IPS-18a (cell line): ENCODE results near the gene ZNF18.
"Not testable (repeated sequence)": the region's sequence is repeated elsewhere in the genome, so short reads cannot be mapped to it uniquely, and the experiment has no call there.

Experiments used
- H3K27ac ChIP-seq: one replicate; pipeline ENCODE4 v1.5.1; 2013; ENCODE audit warnings: low read length
- H3K27me3 ChIP-seq: one replicate; pipeline ENCODE4 v1.6.1; 2013; ENCODE audit warnings: mild to moderate bottlenecking, low read length; ENCODE audit not compliant: control insufficient read depth, insufficient read depth
- H3K36me3 ChIP-seq: one replicate; pipeline ENCODE4 v1.6.1; 2013; ENCODE audit warnings: low read depth, low read length; ENCODE audit not compliant: control insufficient read depth
- H3K4me1 ChIP-seq: one replicate; pipeline ENCODE4 v1.6.1; 2013; ENCODE audit warnings: low read depth, low read length; ENCODE audit not compliant: control insufficient read depth
- H3K4me3 ChIP-seq: one replicate; pipeline ENCODE4 v1.5.1; 2013; ENCODE audit warnings: low read length
- H3K9ac ChIP-seq: one replicate; pipeline ENCODE4 v1.6.1; 2013; ENCODE audit warnings: mild to moderate bottlenecking, low read length, moderate library complexity
- H3K9me3 ChIP-seq: one replicate; pipeline ENCODE4 v1.6.1; 2013; ENCODE audit warnings: low read depth, low read length; ENCODE audit not compliant: control insufficient read depth

The ZNF18 gene

DNA sequence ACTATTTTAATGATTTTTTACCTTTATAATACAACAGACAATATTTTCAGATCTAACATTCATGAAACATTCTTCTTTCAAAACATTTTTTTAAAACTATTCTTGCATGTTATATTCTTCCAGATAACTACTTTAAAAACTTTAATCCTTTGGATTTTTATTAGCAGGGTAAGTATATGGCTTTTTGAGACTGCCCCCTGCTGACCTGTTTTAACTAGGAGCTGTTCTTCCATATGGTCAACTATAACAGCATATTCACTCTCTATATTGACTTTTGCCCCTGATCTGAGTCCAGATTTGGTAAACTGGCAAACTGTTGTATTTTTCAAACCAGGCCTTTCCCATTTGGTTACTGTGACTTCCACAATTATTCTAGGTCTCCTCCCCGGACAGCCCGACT lies 16.5 kb downstream of the ZNF18 start:
- H3K36me3 ChIP-seq: peaks cover 16% of the 10 kb centered on the region
- H3K9ac ChIP-seq: no peak overlapping the region

DNA sequence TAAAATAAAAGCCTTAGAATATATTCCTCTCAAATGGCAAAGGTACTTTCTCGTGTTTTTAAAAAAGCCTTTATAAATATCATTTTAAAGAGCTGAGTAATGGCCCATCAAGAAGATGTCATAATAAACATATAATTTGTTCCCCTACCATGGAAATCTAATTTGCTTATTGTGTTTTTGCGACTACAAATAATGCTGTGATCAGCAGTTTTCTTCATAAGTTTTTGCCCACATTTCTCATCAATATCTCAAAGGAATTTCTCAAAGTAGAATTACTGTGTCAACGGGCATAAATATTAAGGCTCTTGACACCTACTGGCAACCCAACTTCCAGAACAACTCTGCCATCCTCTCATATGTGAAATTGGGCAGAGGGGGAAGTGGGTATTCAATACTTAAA lies 17.5 kb downstream of the ZNF18 start:
- Histone ChIP-seq H3K4me1 (peaks cover 7% of the 10 kb centered on the region), H3K36me3 (peaks cover 16% of the 10 kb centered on the region), H3K9me3 (no peaks in the 10 kb centered on the region), H3K27ac (no peak overlapping the region), H3K9ac (no peak overlapping the region), H3K27me3 (no peaks in the 10 kb centered on the region), H3K4me3 (no peak overlapping the region)

More for the DNA sequence above, 16.5 kb downstream of the ZNF18 start:
- Histone ChIP-seq H3K27me3 (no peaks in the 10 kb centered on the region), H3K4me3 (no peak overlapping the region), H3K9me3 (no peaks in the 10 kb centered on the region), H3K27ac (no peak overlapping the region), H3K4me1 (peaks cover 7% of the 10 kb centered on the region)

DNA sequence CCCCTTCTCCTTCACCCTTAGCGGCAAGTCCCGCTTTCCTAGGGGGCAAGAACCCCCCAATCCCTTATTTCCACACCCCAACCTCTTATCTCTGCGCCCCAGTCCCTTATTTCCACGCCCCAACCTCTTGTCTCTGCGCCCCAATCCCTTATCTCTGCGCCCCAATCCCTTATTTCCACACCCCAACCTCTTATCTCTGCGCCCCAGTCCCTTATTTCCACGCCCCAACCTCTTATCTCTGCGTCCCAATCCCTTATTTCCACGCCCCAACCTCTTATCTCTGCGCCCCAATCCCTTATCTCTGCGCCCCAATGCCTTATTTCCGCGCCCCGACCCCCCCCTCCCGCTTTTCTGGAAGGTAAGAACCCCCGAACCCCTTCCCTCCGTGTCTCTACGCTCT lies 24.5 kb downstream of the ZNF18 start:
- H3K36me3 ChIP-seq, H3K9me3 ChIP-seq, H3K4me3 ChIP-seq, H3K27me3 ChIP-seq, H3K27ac ChIP-seq, H3K4me1 ChIP-seq, H3K9ac ChIP-seq: not testable (repeated sequence)

DNA sequence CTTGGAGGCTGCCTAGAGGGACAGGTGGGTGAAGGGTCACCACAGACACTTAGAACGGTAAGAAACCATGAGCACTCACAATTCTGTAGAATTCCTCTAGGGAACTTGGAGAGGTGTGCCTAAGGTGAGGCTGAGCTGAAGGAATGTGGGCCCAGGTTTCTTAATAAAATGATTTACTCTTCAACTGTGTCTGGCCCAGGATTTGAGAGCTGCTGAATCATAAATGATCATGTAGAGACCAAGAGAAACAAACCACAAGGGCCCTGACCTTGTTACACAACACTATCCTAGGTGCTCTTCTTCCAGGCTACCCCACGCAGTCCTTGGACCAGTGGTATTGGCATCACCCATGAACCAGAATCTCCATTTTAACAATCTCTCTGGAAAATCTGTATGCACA lies 27.7 kb downstream of the ZNF18 start:
- Histone ChIP-seq H3K27me3 (no peaks in the 10 kb centered on the region), H3K4me3 (no peak overlapping the region), H3K27ac (no peak overlapping the region)

DNA sequence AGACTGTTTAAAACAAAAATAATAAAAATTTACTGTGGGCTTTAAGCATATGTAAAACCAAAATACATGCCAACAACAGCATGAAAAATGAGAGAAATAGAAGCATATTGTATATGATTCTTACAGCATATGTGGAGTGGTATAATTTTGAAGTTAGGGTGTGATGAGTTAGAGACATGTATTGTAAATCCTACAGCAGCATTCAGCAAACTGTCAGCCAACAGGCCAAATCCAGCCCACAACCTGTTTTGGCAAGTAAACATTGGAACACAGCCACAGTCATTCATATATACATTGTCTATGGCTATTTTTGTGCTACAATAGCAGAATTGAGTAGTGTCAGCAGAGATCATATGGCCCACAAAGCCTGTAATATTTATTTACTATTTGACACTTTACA lies 42.3 kb downstream of the ZNF18 start:
- no peaks in the 10 kb centered on the region for H3K9me3 ChIP-seq
- no peaks in the 10 kb centered on the region for H3K27me3 ChIP-seq

More for the DNA sequence above, 27.7 kb downstream of the ZNF18 start:
- no peaks in the 10 kb centered on the region for H3K4me1 ChIP-seq
- H3K36me3 ChIP-seq: no peaks in the 10 kb centered on the region
- H3K9me3 ChIP-seq: no peaks in the 10 kb centered on the region
- H3K9ac ChIP-seq: no peak overlapping the region

DNA sequence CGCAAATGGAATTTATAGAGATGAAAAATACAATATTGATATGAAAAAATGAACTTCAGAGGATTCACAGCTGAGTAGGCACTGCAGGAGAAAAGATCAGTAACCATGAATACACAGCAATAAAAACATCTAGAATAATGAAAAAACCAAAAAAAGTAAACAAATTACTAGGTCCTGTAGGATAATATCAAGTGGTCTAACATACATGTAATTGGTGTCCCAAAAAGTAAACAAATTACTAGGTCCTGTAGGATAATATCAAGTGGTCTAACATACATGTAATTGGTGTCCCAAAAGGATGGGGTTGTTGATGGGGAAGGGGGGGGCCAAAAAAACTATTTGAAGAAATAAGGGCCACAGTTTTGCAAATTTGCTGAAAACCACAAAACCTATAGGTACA lies 43.4 kb downstream of the ZNF18 start:
- H3K36me3 ChIP-seq: no peaks in the 10 kb centered on the region
- no peak overlapping the region for H3K9ac ChIP-seq
- no peaks in the 10 kb centered on the region for H3K9me3 ChIP-seq
- no peak overlapping the region for H3K27ac ChIP-seq
- H3K4me3 ChIP-seq: no peak overlapping the region
- no peaks in the 10 kb centered on the region for H3K4me1 ChIP-seq
- H3K27me3 ChIP-seq: no peaks in the 10 kb centered on the region

More for the DNA sequence above, 42.3 kb downstream of the ZNF18 start:
- Histone ChIP-seq H3K4me1 (no peaks in the 10 kb centered on the region), H3K9ac (no peak overlapping the region), H3K36me3 (no peaks in the 10 kb centered on the region), H3K27ac (no peak overlapping the region), H3K4me3 (no peak overlapping the region)

DNA sequence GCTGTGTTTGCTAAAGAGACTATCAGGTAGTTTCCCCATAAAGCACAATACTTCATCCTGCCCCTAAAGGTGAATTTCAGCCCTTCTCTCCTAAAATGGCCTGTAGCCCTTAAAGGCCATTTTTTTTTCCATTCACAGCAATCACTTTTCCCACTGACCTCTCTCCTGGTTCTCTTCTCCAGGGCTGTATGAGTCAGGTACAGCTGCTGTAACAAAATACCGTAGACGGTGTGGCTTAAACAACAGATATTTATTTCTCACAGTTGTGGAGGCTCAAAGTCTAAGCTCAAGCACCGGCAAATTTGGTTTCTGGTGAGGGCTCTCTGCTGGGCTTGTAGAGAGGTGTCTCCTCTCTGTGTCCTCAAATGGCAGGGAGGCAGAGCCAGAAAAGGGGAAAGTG lies 44.7 kb downstream of the ZNF18 start:
- Histone ChIP-seq H3K27me3 (no peaks in the 10 kb centered on the region), H3K27ac (no peak overlapping the region), H3K4me3 (no peak overlapping the region), H3K9ac (no peak overlapping the region), H3K9me3 (no peaks in the 10 kb centered on the region), H3K4me1 (no peaks in the 10 kb centered on the region), H3K36me3 (no peaks in the 10 kb centered on the region)

DNA sequence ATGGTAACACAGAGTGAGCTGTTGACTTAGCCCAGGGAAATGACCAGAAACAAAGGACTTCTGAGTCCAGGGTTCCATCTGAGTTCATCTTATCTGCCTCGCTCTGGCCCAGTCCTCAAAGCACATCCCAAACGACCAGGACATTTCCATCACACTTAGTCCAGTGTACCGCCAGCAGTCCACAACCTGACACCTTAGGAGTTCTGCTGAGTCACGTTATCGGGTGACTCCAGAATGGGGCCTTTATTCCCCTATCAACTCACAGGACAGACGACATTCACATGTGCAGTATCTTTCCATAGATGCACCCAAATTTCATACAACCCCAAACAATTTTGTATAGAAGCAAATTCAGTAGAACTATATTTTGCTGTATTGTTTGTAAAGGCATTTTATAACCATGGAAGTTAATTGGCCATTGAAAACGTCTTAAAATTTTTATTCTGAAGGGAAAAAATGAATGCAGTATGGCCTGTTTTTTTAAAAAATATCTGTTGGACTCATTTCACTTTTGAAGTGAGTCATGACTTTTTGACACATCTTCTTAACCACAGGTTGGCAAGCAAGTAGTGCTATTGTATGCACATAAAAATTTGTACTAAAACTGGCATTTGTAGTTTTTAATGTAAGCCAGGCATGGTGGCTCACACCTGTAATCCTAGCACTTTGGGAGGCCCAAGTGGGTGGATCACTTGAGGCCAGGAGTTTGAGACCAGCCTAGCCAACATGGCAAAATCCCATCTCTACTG lies 46.3 kb downstream of the ZNF18 start:
- H3K36me3 ChIP-seq: no peaks in the 10 kb centered on the region
- no peak overlapping the region for H3K9ac ChIP-seq
- no peak overlapping the region for H3K4me3 ChIP-seq
- no peaks in the 10 kb centered on the region for H3K9me3 ChIP-seq
- no peak overlapping the region for H3K27ac ChIP-seq
- no peaks in the 10 kb centered on the region for H3K27me3 ChIP-seq
- no peaks in the 10 kb centered on the region for H3K4me1 ChIP-seq

DNA sequence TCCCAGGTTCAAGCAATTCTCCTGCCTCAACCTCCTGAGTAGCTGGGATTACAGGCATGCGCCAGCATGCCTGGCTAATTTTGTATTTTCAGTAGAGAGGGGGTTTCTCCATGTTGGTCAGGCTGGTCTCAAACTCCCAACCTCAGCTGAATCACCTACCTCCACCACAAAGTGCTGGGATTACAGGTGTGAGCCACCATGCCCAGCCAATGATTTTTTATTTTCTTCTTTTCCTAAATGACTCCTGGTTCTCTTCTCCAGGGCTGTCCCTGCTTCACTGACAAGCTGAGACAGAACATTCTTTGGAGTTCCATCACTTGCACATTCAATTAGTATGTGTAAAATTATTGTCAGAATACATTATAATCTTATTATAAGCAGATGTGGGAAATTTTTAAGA lies 47.7 kb downstream of the ZNF18 start:
- not testable (repeated sequence) for H3K4me1 ChIP-seq, H3K4me3 ChIP-seq, H3K9ac ChIP-seq, H3K36me3 ChIP-seq, H3K27ac ChIP-seq, H3K9me3 ChIP-seq, H3K27me3 ChIP-seq

DNA sequence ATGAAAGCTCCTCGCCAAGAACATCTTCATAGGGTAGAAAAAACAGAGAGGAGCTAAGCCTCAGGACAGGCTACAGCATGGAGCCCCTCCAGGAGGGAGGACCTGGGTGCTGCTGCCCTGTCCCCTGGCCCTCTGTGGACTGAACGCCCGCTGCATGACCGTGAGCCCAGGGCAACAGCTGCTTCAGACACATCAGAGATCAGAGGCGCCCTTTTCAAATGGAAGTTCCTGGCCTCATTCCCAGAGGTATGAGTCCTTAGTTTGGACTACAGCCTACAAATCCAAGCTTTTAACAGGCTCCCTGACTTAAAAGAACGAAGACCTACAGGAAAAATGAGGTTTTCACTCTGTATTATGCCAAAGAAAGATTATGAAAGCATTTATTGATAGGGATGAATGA lies 48.5 kb downstream of the ZNF18 start:
- Histone ChIP-seq H3K4me3 (no peak overlapping the region), H3K27ac (no peak overlapping the region), H3K27me3 (no peaks in the 10 kb centered on the region), H3K9me3 (no peaks in the 10 kb centered on the region), H3K36me3 (no peaks in the 10 kb centered on the region), H3K9ac (no peak overlapping the region), H3K4me1 (no peaks in the 10 kb centered on the region)

DNA sequence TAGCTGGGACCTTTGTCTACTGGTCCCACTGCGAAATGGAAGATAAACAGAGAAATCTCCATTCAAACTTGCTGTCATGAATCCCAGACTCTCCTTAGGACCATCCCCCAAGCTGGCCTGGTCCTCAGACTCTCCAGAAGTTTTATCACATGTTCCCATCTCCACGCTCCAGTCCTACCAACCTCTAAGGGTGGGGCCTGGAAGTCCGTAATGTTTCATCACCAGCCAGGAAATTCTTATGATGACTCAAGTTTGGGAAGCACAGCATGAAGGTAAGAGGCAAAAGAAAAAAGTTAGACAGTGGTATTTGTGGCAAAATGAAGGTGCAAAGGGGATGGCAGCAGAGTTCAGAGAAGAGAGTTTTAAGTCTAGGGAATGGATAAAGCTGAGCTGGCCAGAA lies 52.7 kb downstream of the ZNF18 start:
- Histone ChIP-seq H3K4me1 (no peaks in the 10 kb centered on the region), H3K36me3 (no peaks in the 10 kb centered on the region), H3K9ac (no peak overlapping the region), H3K27ac (no peak overlapping the region), H3K27me3 (no peaks in the 10 kb centered on the region), H3K9me3 (no peaks in the 10 kb centered on the region), H3K4me3 (no peak overlapping the region)

DNA sequence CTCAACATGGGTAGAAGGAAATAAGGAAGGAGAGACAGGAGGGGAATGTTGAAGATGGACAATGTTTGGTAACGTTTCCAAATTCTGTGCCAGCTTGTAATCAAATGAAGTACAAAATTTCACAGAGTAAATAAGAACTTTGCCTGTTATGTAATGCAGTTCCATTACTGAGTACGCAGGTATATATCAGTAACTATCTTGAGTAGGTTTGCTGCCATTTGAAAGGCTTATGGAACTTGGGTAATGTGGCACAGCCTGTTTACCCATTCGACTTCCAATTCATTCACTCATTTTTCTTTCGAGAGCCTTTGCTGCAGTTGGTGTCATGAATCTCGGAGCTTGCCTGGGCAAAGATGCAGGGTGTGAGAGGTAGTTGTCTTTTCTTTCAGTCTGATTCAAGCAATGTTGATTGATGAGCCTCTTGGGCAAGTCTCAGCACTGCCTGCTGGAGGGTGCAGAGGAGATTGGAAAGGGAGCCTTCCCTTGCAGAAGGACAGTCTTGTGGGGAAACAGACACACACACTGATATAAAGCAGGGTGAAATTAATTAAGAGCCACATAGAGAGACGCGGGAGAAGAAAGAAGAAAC lies 53.4 kb downstream of the ZNF18 start:
- Histone ChIP-seq H3K9me3 (no peaks in the 10 kb centered on the region), H3K9ac (no peak overlapping the region), H3K27ac (no peak overlapping the region), H3K36me3 (no peaks in the 10 kb centered on the region), H3K4me1 (no peaks in the 10 kb centered on the region), H3K4me3 (no peak overlapping the region), H3K27me3 (no peaks in the 10 kb centered on the region)
